Medulla oblongata (tissue), 1 donor: Measurements from ENCODE around the gene LIN7C.
"Not testable (repeated sequence)": the region's sequence is repeated elsewhere in the genome, so short reads cannot be mapped to it uniquely, and the experiment has no call there.

Experiments
- DNase-seq: peaks from one replicate; pipeline ENCODE4 v3.0.0-alpha.2; 2015; ENCODE audit errors: extremely low spot score

LIN7C gene

DNA sequence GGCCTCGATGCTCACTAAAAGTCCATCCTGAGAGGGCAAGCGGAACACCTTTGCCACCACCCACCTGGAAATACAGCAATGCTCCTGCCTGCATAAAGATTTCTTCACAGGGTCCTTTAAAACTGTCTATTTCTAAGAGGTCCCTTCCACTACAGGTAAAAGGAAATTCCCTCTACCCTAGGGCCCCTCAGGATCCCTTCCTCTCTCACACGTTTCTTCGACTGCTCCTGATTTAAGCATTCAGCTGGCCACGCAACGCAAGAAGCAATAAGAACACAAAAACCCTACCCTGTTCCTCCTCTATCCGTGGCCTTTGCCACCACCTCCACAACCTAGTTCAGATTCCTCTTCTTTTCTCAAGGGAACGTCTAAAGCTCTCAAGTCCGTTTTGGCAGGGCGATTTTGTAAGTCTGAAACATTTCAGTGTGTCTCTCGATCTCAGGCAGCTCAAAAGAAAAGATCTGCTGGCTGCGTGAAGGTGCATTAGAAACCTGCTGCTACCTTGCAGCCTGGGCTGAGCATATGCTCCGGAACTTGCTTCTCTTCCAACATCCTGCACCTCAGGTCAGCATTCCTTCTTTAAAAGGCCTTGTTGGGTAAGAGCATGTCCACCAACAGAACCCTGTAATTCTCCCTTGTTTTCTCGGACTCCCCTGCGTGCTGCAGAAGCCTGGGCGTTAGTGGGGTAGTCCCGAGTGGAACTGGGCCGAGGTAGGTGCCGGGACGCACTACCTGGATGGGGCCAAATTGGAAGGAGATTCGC is 35.6 kb downstream of the LIN7C start:
- DNase-seq: no peak

DNA sequence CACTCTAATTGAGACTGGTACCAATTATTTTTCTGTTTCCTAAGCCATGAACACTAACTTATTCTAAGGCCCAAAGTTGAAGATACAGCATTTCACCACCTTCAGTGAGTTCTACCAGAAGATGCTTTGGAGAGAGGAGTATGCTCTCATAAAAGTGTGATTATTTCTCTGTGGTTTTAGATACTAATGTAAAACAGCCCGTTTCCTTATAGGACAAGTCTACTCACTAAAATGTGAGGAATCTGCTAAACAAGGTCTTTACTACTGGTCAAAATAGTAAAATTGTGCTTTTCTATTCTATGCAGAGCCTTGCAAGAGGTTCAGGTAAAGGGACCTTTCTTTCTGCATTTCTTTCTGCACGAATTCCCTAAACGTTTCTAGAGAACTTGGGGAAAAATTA is 36.4 kb downstream of the LIN7C start:
- no peak for DNase-seq

DNA sequence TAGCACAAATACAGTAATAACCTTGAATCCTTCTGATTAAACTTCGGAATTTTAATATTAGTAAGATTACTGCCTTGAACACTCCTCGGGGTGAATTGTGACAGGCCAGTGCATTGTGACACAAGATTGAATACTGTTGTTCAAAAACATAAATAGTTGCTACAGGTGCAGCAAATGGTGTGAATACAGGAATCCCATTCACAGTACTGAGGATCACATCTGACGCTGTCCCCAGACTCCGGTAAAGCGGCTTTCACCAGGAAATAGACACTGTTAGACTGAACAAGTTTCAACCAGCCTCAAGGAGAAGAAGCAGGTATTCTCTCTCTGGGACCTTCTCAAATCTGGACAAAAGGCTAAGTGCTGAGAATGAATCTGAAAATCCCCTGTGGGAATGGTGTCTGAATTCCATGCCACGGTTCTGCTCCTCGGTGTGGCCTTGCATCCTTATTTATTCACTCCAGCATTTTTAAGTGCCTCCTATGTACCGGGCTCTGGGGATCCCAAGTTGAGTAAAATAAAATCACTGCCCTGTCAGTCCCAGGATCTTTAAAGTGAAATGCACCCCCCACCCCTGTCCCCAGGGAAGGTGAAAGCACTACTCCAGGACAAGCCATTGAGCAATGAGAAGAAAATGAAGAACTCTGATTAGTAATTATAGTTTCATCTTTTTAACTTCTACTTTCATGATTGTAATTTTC is 37.4 kb downstream of the LIN7C start:
- no peak for DNase-seq

DNA sequence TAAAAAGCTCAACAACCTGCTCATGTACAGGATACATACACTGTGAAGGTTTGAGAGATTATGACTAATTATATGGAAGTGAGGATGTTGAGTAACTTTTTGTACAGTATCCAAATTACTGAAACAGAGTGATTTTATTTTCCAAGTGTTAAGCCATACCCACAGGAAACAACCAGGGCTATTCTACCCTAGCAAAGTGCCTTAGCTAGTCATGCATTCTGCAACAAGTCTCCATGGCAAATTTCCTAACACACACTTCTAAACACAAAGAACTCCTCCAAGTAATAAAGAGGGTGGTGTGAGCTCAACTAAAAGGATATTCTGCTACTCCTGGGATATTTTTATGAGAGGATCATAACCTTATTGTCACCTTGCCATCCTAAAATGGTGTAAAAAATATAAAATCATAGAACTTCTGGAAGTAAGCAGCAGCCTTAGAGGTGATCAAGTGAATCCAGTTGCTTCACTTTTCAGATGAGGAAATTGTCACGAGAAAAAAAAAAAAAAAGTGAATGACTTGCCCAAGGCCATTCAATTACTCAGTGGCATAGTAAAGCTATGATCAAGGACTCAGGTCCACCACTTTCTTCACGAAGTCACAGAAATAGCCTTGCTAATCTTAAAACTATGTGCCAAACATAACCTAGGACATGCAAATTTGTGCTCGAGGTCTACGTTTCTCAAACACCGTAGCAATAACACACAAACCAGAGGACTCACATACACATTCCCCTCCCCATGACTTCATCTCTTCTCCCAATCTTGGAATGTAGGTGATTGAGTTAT is 38.2 kb downstream of the LIN7C start:
- no peak for DNase-seq

DNA sequence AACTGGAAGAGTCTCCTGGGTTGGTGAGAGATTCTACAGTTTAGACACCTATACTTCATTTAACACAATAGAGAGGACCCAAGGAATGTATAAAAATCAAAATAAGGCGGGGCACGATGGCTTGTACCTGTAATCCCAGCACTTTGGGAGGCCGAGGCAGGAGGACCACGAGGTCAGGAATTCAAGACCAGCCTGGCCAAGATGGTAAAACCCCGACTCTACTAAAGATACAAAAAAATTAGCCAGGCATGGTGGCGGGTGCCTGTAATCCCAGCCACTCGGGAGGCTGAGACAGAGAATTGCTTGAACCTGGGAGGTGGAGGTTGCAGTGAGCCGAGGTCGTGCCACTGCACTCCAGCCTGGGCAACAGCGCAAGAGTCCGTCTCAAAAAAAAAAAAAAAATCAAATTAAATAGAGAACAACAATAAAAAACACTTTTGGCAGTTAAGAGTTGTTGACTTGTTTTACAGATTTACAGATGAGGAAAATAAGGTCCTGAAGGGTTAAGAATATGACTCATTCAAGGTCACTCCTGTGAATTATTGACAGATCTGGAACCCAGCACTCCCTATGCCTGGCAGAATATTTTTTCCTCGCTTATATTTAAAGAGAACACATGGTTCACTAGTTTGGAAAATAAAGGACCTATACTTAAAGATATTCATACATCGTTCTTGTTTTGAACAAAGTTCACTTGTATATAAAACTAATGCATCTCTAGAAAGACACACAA is 39.2 kb downstream of the LIN7C start:
- no peak for DNase-seq

DNA sequence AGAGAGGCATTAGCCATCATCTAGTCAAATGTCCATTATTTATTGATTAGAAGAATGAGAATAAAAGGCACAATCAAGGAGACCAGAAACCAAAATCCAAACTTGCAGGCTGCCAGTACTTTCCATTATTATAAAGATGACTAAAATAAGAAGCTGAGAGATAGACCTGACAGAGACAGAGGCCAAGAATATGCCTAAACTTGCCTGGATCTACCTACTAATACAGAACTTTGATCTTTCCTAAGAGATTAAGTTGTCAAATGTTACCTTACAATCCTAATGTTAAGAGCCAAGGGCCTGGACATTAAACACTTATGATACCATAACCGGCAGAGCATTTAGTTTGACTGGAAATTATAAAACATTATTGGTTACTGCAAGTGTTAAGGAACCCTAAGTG is 40.2 kb downstream of the LIN7C start:
- no peak for DNase-seq

DNA sequence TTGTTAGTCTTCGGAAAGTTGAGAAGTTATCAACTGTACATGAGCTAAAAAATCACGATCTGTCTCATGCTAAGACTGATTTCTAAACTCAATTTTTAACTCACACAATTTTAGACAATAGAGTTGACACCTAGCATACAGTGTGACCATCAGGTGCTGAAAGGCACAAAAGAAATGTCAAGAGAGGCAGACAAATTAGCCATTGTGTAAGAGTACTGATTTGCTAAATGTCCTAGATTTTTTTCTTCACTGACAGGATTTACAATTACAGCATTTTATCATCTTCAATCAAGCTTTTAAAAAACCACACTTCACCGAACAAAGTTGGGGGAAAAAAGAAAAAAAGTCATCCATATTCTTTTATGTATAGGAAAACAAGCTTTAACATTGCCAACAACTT is 40.9 kb downstream of the LIN7C start:
- no peak for DNase-seq

DNA sequence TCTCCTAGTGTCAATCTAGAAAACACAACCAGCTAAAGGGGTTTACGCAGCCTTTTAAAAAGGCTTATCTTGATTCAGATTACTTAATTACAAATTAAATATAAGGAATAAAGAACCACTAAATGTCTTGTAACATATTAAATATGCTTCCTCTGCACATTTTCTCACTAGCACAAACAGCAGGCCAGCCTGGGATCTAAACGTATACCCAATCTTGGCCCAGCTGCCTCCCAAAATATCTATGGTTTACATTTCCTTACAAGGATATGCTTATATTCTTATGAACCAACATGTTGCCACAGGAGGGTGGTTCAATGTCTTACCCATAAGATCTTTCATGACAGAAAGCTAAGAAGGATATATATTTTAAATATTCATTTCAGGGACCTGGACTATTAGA is 41.7 kb downstream of the LIN7C start:
- DNase-seq: no peak

DNA sequence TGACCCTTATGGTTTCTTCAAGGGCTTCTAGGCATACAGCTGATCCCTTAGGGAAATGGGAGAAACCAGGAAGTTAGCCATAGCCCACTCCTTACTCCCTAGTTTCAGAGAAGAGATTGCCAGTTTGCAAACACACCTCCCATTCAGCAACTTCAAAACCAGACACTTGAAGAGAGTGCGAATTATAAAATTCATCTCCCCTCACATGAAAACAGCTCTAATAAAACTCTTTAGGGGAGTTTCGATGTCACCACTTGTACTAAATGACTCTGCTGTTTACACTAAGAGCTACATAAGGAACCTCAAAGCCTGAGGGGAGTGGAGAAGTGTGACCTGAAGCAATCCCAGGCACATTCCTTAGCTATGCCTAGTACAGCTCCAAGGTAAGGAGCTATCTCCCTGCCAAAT is 42.3 kb downstream of the LIN7C start:
- no peak for DNase-seq

DNA sequence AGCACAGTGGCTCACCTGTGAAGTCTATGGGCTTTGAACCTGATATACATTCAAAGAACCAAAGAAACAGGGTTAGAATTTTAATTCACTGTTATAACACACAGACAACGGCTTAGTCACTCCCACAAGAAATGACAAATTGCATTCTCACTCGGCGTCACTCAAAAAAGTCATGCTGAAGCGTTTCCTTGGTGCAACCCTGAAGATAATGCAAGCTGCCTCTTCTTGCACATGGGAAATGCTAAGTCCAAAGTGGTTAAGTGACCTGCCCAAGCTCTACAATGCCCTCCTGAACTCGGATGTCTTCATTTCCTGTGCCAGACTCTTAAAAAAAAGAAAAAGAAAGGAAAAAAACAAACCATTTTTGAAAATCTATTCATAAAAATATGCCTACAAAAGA is 44.0 kb downstream of the LIN7C start:
- no peak for DNase-seq

DNA sequence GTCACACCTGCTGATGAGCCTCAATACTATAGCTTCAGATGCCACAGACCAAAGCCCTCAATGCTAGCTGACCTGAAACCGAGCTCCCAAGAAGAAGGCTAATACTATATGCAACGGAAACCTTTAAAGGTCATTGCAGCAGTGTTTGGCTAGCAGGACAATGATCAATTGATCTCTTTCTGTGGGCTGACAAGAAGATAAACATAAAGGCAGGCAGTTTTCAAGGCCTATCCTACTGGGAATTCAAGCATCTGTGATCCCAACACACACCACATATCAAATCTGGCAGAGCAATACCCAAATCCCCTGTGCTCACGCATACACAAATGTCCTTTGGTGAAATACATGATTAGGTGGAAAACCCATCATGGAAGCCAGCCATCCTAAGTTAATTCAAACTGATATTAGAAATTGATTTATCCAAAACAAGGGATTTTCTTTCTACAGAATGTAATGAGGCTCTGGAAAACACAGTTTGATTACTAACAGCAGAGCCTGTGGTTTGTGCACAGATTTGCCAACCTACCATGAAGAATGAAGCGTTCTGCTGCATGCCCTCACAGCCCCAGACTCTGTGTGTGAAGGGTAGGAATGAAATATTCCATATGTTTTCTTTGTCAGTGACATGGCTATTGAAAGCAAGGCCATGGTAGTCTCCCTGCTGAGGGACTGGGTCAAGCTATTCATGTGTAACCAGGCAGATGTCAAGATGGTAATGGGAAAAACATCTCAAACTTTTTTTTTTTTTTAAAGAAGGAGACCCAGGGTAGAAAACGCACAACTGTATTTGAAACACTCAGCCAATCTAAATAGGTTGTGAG is 46.2 kb downstream of the LIN7C start:
- DNase-seq: no peak

DNA sequence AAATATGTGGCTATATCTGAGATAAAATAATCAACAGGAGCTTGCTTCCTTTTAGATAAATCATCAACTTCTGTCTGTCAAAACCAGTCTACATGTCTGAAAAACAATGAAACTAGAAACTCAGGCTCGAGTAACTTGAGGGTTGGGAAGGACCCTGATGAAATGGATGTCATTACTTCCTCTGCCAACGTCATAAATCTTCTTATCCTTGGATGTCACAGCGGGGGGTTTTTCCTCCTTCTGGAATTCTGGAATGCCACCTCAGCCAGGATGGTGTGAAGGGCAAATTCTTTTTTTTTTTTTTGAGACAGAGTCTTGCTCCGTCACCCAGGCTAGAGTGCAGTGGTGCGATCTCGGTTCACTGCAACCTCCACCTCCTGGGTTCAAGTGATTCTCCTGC is 47.4 kb downstream of the LIN7C start:
- DNase-seq: no peak

DNA sequence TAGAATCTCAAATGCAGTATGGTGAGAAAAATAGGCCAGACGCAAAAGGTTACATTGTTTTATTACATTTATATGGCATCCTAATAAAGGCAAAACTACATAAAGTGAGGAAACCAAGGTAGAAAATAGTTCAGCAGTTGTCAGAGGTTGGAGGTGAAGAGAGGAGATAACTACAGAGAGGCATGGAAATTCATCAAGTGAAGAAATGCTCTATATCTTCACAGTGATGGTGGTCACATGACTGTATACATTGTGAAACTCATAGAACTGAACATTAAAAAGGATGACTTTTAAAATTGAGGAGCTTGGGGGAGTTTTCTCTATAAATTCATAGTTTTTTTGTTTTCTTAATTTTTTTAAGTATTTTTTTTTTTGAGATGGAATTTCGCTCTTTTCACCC is 48.4 kb downstream of the LIN7C start:
- DNase-seq: no peak

DNA sequence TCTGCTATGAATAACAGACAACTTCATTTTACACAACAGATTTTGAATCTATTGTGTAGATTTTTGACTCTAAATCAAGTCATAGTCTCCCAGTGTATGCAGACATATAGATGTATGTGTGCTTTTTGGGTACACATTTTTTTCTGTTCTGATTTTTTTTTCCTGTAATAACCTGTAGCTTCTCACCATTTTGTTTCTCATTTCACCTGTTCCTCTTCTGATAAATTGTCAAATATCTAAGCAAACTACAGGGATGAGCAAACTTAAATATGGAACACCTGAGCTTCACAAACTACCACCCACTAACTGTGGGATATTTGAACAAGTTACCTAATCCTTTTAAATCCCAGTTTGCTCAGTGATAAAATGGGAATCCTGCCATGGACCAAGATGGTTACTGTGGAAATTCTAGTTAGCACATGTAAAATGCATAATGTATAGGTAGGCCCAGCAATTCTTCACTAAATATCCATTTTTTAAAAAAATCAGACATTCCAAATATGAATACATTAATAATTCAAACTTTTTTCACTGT is 49.7 kb downstream of the LIN7C start:
- DNase-seq: no peak

DNA sequence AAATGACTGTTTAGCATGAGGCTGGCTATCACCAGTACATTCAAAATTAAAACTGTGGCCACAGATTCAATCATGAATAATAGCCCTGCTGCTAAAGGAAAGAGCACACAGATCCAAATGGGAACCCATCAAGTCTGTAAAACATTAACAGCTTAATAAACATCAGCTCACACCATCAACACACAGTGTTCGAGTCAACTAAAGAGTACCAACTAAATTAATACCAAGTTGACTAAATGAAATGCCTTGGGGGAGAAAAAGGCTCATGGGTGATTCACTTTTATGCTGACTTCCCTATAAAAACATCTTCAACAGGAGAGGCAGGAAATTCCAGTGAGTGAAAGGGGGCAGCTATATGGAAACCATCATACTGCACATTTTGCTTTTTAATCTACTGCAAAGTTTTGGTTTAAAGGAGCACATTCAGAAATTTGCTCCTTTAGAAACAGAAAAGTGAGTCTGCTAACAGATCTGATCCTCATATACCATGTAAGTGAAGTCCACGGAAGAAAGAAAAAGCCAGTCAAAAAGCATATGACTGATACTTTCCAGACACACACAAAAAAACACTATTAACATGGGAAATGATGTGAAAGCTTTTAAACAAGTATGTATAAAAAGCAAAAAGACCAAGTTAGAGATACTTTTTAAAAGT is 50.3 kb downstream of the LIN7C start:
- no peak for DNase-seq

DNA sequence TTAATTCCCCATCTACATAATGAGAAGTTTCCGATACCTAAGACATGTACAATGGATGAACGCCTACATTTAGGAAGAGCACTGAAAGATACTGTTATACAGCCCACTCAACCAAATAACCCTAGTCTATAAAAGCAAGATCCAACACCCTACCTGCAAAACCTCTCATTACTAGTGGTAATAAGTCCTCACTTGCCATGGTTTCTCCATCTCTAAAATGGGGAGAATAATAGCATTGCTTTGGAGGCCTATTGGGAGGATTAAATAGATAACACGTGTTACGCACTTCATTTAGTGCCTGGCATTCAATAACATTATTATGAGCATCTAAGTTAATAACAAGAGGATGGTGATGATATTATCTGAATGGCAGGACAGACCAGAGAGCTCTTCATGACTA is 50.9 kb downstream of the LIN7C start:
- DNase-seq: no peak

DNA sequence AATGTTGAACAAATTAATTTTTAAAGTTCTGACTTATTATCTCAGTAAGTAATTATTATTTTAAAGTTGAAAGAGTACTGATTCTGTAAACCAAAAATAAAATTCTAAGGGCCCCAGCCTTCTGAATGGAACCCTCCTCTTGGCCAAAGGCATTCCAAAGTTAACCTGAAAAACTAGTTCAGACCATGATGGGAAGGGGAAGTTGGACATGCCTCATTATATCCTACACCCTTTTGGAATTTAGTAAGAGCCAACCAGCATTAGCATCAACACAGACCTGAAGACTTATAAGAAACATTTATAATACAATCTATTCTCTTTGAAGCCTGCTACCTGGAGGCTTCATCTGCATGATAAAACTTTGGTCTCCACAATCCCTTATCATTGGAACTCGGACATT is 52.9 kb downstream of the LIN7C start:
- DNase-seq: no peak

DNA sequence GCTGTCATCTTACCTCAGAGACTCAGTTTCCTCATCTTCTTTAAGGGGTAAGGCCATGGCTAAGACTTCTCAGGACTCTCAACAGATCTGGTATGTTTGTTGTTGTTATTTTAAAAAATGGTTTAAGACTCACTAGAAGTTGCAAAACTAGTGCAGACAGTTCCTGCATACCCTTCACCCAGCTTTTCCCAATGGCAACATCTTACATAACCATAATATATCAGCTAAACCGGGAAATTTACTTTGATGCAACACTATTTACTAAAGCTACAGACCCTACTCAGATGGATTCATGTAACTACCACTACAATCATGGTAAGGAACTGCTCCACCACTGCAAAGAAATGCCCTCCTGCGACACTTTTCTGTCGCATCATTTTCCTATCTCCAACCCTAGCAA is 54.4 kb downstream of the LIN7C start:
- no peak for DNase-seq

DNA sequence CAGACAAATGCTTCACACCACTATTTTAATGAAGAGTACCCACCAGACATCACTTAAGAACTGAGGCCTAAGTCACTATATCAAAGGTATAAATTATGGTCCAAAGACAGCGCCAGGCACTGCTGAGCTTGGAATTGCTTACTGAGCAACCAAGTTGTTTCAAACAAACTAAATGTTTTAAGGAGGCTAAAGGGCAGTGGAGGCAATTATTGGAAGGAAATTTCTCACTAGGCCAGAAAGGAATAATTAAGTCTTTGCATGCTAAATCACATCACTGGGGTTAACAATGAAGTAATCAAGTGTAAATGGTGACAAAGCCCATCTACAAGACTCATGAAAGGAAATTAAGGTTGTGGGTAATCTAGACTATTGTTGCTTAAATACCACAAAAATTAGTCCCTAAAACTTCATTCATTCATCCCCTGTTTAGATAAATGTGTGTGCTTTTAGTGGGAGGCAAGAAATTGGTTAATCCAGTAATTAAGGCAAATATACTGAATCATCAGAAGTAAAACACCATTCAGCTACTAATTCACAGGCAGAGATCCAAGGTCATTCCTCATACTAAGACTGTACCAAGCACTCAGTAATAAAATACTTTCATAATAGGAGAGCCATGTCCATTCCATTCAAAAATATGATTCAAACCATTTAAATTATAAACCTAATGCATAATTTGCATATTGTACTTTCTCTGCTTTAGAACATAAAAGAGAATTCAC is 55.2 kb downstream of the LIN7C start:
- no peak for DNase-seq

DNA sequence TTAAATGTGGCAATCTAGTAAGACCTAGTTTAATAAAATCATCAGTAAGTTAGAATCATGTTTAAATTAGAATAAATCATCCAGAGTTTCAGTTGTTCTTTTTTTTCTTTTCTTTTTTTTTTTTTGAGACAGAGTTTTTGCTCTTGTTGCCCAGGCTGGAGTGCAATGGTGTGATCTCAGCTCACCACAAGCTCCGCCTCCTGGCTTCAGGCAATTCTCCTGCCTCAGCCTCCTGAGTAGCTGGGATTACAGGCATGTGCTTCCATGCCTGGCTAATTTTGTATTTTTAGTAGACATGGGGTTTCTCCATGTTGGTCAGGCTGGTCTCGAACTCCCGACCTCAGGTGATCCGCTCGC is 58.4 kb downstream of the LIN7C start:
- DNase-seq: not testable (repeated sequence)
